WTC11 (cell line): ENCODE data around the gene REL. TPM values are rescaled to one million over a fixed set of nuclear protein-coding genes. Genes with fewer than 3 reads are reported as not detected.

Experiments used
- ATAC-seq: fragments of 200-7000 bp; cut with Tn5 transposase; 2 replicates; pipeline ENCODE4 v1.10.0; 2021; ENCODE audit warnings: mild to moderate bottlenecking, moderate library complexity
- Bru-seq: library from RNA; stranded (reverse); fragments of 400-500 nt; gene quantifications from one replicate; lab custom pipeline; 2021; lab: Mats Ljungman, UMichigan
- CTCF ChIA-PET: fragments of 300-600 bp; sonication (Branson Sonifier 250); formaldehyde crosslinking; loops from one replicate; lab custom pipeline; 2021; ENCODE audit warnings: antibody characterized with exemption; lab: Charles Lee
- POLR2A ChIA-PET: fragments of 350-600 bp; sonication (Branson Sonifier 250); formaldehyde crosslinking; loops from one replicate; lab custom pipeline; 2021; ENCODE audit warnings: antibody characterized with exemption; lab: Charles Lee
- DNase-seq: peaks from one replicate; pipeline ENCODE4 v3.0.0; 2021; ENCODE audit warnings: low spot score
- H3K27ac Mint-ChIP-seq: 2 replicates; pipeline ENCODE4 v1.8.0; 2021; ENCODE audit warnings: mixed read lengths
- H3K27me3 Mint-ChIP-seq: 2 replicates; pipeline ENCODE4 v1.8.0; 2021; ENCODE audit warnings: low read depth, mild to moderate bottlenecking, moderate library complexity, mixed read lengths
- H3K36me3 Mint-ChIP-seq: 2 replicates; pipeline ENCODE4 v1.8.0; 2021; ENCODE audit warnings: mixed read lengths
- H3K4me1 Mint-ChIP-seq: 2 replicates; pipeline ENCODE4 v1.8.0; 2022; ENCODE audit warnings: mixed read lengths
- H3K4me3 Mint-ChIP-seq: 2 replicates; pipeline ENCODE4 v1.8.0; 2021; ENCODE audit warnings: mild to moderate bottlenecking, moderate library complexity, mixed read lengths
- H3K9me3 Mint-ChIP-seq: 2 replicates; pipeline ENCODE4 v1.8.0; 2021; ENCODE audit warnings: mixed read lengths
- ATF1 ChIP-seq: sonication (generic); formaldehyde crosslinking; IDR thresholded peaks from 2 replicates; pipeline ENCODE4 v1.8.1; 2023; ENCODE audit warnings: mild to moderate bottlenecking, moderate library complexity, missing genetic modification reagents
- CREM ChIP-seq: sonication (generic); formaldehyde crosslinking; IDR thresholded peaks from 2 replicates; pipeline ENCODE4 v1.8.1; 2022; ENCODE audit warnings: mild to moderate bottlenecking, missing genetic modification reagents, moderate library complexity
- FOXJ3 ChIP-seq: sonication (generic); formaldehyde crosslinking; IDR thresholded peaks from 2 replicates; pipeline ENCODE4 v1.9.0; 2021; ENCODE audit warnings: missing genetic modification reagents, mild to moderate bottlenecking, borderline replicate concordance
- FOXP1 ChIP-seq: sonication (generic); formaldehyde crosslinking; IDR thresholded peaks from 2 replicates; pipeline ENCODE4 v1.8.0; 2022; ENCODE audit warnings: missing genetic modification reagents, mild to moderate bottlenecking, moderate library complexity, borderline replicate concordance
- GTF2I ChIP-seq: fragments of 250-450 bp; sonication (Bioruptor Pico); conservative IDR thresholded peaks from 2 replicates; pipeline ENCODE4 v1.4.0; 2021; ENCODE audit warnings: mild to moderate bottlenecking
- IRF2 ChIP-seq: sonication (generic); formaldehyde crosslinking; IDR thresholded peaks from 2 replicates; pipeline ENCODE4 v1.8.0; 2022; ENCODE audit warnings: low read depth, missing genetic modification reagents, borderline replicate concordance
- KAT7 ChIP-seq: sonication (generic); formaldehyde crosslinking; IDR thresholded peaks from 2 replicates; pipeline ENCODE4 v1.8.1; 2023; ENCODE audit warnings: missing genetic modification reagents, mild to moderate bottlenecking, borderline replicate concordance
- NFE2L1 ChIP-seq: sonication (generic); formaldehyde crosslinking; IDR thresholded peaks from 2 replicates; pipeline ENCODE4 v1.8.1; 2023; ENCODE audit warnings: missing genetic modification reagents
- PRRX2 ChIP-seq: fragments of 250-450 bp; sonication (Bioruptor Pico); IDR thresholded peaks from 2 replicates; pipeline ENCODE4 v1.8.0; 2021; ENCODE audit warnings: mild to moderate bottlenecking
- RELA ChIP-seq: sonication (generic); formaldehyde crosslinking; IDR thresholded peaks from 2 replicates; pipeline ENCODE4 v1.8.1; 2022; ENCODE audit warnings: missing genetic modification reagents, mild to moderate bottlenecking, borderline replicate concordance
- ZBTB21 ChIP-seq: sonication (generic); formaldehyde crosslinking; IDR thresholded peaks from 2 replicates; pipeline ENCODE4 v1.8.1; 2023; ENCODE audit warnings: mild to moderate bottlenecking, missing genetic modification reagents, borderline replicate concordance
- ZNF396 ChIP-seq: fragments of 250-450 bp; sonication (Bioruptor Pico); IDR thresholded peaks from 2 replicates; pipeline ENCODE4 v1.8.0; 2021; ENCODE audit warnings: mild to moderate bottlenecking, moderate library complexity, borderline replicate concordance
- ZNF671 ChIP-seq: fragments of 250-450 bp; sonication (Bioruptor Pico); IDR thresholded peaks from 2 replicates; pipeline ENCODE4 v1.8.0; 2021; ENCODE audit warnings: mild to moderate bottlenecking
- long read RNA-seq, 3 experiments: library from RNA in 1 of 3; library from capped mRNA in 1 of 3; library from polyadenylated mRNA in 1 of 3; unstranded in 2 of 3; stranded (forward) in 1 of 3; transcript quantifications; one replicate each; pipeline ENCODE4 v2.0.0, GENCODE V29; 2021
- total RNA-seq: library from RNA; stranded (reverse); gene quantifications from 3 replicates; pipeline ENCODE4 v1.2.3, GENCODE V29; 2021
- TF ChIP-seq, protein P1 (sequence below): sonication (generic); formaldehyde crosslinking; IDR thresholded peaks from 2 replicates; pipeline ENCODE4 v1.8.0; 2022; ENCODE audit warnings: mild to moderate bottlenecking, missing genetic modification reagents
- TF ChIP-seq, protein P2 (sequence below): sonication (generic); formaldehyde crosslinking; IDR thresholded peaks from 2 replicates; pipeline ENCODE4 v1.8.1; 2022; ENCODE audit warnings: low read depth, mild to moderate bottlenecking, moderate library complexity, missing genetic modification reagents, borderline replicate concordance
- TF ChIP-seq, protein P3 (sequence below): sonication (generic); formaldehyde crosslinking; IDR thresholded peaks from 2 replicates; pipeline ENCODE4 v1.8.0; 2023; ENCODE audit warnings: missing genetic modification reagents, mild to moderate bottlenecking, borderline replicate concordance
- TF ChIP-seq, protein P4 (sequence below): sonication (generic); formaldehyde crosslinking; IDR thresholded peaks from 2 replicates; pipeline ENCODE4 v1.8.1; 2023; ENCODE audit warnings: mild to moderate bottlenecking, missing genetic modification reagents
- TF ChIP-seq, protein P5 (sequence below): sonication (generic); formaldehyde crosslinking; IDR thresholded peaks from 2 replicates; pipeline ENCODE4 v1.8.0; 2023; ENCODE audit warnings: mild to moderate bottlenecking, missing genetic modification reagents
- TF ChIP-seq, protein P6 (sequence below): fragments of 250-450 bp; sonication (Bioruptor Pico); IDR thresholded peaks from 2 replicates; pipeline ENCODE4 v1.8.0; 2021; ENCODE audit warnings: mild to moderate bottlenecking
- TF ChIP-seq, protein P7 (sequence below): fragments of 250-450 bp; sonication (Bioruptor Pico); conservative IDR thresholded peaks from 2 replicates; pipeline ENCODE4 v1.9.0; 2021; ENCODE audit warnings: mild to moderate bottlenecking

The REL gene
- total RNA-seq (6.9 to 8.4 TPM (median 7.0 TPM) in 3 replicates), Bru-seq, nascent RNA (percentile 65 among the genes with signal in this experiment)
- long read RNA-seq, experiment 1, partial matches to known transcripts = 0 of 3 reads
- long read RNA-seq, experiment 1, other reads (novel, unspliced or antisense) = 0 of 3 reads
- long read RNA-seq, experiment 2 = 0 reads
- long read RNA-seq, experiment 3, partial matches to known transcripts = 0 of 1 reads
- long read RNA-seq, experiment 3, other reads (novel, unspliced or antisense) = 0 of 1 reads

GRCh38 chr2:60881047-60881932 lies at the start of gene REL:
Gene REL, plus strand, starts transcription at chr2:60881574. Its CDS starts 267 bp downstream, at chr2:60881841.
- H3K4me3 Mint-ChIP-seq = peak within 1 kb of the TSS; percentile 90
- H3K27me3 Mint-ChIP-seq = peaks cover 8% of the 10 kb centered on the region
- H3K4me1 Mint-ChIP-seq = peaks cover 36% of the 10 kb centered on the region
- CTCF ChIA-PET = interaction anchor here (0.9 to 2.7 kb wide), 2 partner anchors 84 to 117 kb away, joined by 3 to 13 read pairs; no protein-coding TSS in a partner anchor
- DNase-seq (peak; percentile 89), ATAC-seq (peak; percentile 93)
- H3K27ac Mint-ChIP-seq = peak within 1 kb of the TSS; percentile 95
- no peaks in the 10 kb centered on the region for H3K9me3 Mint-ChIP-seq
- no peaks in the 10 kb centered on the region for H3K36me3 Mint-ChIP-seq
- POLR2A ChIA-PET = interaction anchor here (0.5 to 0.8 kb wide), 3 partner anchors 72 to 130 kb away, joined by 3 to 7 read pairs (median 3); partner anchors contain the start of gene PAPOLG
- TF ChIP-seq, protein P1, sequence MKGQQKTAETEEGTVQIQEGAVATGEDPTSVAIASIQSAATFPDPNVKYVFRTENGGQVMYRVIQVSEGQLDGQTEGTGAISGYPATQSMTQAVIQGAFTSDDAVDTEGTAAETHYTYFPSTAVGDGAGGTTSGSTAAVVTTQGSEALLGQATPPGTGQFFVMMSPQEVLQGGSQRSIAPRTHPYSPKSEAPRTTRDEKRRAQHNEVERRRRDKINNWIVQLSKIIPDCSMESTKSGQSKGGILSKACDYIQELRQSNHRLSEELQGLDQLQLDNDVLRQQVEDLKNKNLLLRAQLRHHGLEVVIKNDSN (CRISPR knock-in tag) = no peak
- no peak for TF ChIP-seq FOXP1 (CRISPR knock-in tag)
- no peak for TF ChIP-seq KAT7 (CRISPR knock-in tag)
- TF ChIP-seq ATF1 = no peak
- TF ChIP-seq ZNF396 (CRISPR knock-in tag) = no peak
- TF ChIP-seq, protein P2, sequence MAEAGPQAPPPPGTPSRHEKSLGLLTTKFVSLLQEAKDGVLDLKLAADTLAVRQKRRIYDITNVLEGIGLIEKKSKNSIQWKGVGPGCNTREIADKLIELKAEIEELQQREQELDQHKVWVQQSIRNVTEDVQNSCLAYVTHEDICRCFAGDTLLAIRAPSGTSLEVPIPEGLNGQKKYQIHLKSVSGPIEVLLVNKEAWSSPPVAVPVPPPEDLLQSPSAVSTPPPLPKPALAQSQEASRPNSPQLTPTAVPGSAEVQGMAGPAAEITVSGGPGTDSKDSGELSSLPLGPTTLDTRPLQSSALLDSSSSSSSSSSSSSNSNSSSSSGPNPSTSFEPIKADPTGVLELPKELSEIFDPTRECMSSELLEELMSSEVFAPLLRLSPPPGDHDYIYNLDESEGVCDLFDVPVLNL (CRISPR knock-in tag) = no peak
- no peak; the same call in 1 of the 2 replicates for TF ChIP-seq ZBTB21 (CRISPR knock-in tag)
- TF ChIP-seq RELA (CRISPR knock-in tag) = no peak
- TF ChIP-seq, protein P3, sequence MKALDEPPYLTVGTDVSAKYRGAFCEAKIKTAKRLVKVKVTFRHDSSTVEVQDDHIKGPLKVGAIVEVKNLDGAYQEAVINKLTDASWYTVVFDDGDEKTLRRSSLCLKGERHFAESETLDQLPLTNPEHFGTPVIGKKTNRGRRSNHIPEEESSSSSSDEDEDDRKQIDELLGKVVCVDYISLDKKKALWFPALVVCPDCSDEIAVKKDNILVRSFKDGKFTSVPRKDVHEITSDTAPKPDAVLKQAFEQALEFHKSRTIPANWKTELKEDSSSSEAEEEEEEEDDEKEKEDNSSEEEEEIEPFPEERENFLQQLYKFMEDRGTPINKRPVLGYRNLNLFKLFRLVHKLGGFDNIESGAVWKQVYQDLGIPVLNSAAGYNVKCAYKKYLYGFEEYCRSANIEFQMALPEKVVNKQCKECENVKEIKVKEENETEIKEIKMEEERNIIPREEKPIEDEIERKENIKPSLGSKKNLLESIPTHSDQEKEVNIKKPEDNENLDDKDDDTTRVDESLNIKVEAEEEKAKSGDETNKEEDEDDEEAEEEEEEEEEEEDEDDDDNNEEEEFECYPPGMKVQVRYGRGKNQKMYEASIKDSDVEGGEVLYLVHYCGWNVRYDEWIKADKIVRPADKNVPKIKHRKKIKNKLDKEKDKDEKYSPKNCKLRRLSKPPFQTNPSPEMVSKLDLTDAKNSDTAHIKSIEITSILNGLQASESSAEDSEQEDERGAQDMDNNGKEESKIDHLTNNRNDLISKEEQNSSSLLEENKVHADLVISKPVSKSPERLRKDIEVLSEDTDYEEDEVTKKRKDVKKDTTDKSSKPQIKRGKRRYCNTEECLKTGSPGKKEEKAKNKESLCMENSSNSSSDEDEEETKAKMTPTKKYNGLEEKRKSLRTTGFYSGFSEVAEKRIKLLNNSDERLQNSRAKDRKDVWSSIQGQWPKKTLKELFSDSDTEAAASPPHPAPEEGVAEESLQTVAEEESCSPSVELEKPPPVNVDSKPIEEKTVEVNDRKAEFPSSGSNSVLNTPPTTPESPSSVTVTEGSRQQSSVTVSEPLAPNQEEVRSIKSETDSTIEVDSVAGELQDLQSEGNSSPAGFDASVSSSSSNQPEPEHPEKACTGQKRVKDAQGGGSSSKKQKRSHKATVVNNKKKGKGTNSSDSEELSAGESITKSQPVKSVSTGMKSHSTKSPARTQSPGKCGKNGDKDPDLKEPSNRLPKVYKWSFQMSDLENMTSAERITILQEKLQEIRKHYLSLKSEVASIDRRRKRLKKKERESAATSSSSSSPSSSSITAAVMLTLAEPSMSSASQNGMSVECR = peak; percentile 46; the same call in 1 of the 2 replicates
- no peak for TF ChIP-seq PRRX2
- no peak for TF ChIP-seq GTF2I (CRISPR knock-in tag)
- no peak for TF ChIP-seq ZNF671 (CRISPR knock-in tag)
- TF ChIP-seq NFE2L1 (CRISPR knock-in tag) = no peak
- TF ChIP-seq IRF2 (CRISPR knock-in tag) = no peak
- TF ChIP-seq, protein P4, sequence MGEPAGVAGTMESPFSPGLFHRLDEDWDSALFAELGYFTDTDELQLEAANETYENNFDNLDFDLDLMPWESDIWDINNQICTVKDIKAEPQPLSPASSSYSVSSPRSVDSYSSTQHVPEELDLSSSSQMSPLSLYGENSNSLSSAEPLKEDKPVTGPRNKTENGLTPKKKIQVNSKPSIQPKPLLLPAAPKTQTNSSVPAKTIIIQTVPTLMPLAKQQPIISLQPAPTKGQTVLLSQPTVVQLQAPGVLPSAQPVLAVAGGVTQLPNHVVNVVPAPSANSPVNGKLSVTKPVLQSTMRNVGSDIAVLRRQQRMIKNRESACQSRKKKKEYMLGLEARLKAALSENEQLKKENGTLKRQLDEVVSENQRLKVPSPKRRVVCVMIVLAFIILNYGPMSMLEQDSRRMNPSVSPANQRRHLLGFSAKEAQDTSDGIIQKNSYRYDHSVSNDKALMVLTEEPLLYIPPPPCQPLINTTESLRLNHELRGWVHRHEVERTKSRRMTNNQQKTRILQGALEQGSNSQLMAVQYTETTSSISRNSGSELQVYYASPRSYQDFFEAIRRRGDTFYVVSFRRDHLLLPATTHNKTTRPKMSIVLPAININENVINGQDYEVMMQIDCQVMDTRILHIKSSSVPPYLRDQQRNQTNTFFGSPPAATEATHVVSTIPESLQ (CRISPR knock-in tag) = no peak
- TF ChIP-seq FOXJ3 (CRISPR knock-in tag) = no peak
- TF ChIP-seq, protein P5, sequence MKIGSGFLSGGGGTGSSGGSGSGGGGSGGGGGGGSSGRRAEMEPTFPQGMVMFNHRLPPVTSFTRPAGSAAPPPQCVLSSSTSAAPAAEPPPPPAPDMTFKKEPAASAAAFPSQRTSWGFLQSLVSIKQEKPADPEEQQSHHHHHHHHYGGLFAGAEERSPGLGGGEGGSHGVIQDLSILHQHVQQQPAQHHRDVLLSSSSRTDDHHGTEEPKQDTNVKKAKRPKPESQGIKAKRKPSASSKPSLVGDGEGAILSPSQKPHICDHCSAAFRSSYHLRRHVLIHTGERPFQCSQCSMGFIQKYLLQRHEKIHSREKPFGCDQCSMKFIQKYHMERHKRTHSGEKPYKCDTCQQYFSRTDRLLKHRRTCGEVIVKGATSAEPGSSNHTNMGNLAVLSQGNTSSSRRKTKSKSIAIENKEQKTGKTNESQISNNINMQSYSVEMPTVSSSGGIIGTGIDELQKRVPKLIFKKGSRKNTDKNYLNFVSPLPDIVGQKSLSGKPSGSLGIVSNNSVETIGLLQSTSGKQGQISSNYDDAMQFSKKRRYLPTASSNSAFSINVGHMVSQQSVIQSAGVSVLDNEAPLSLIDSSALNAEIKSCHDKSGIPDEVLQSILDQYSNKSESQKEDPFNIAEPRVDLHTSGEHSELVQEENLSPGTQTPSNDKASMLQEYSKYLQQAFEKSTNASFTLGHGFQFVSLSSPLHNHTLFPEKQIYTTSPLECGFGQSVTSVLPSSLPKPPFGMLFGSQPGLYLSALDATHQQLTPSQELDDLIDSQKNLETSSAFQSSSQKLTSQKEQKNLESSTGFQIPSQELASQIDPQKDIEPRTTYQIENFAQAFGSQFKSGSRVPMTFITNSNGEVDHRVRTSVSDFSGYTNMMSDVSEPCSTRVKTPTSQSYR (CRISPR knock-in tag) = no peak
- TF ChIP-seq, protein P6, sequence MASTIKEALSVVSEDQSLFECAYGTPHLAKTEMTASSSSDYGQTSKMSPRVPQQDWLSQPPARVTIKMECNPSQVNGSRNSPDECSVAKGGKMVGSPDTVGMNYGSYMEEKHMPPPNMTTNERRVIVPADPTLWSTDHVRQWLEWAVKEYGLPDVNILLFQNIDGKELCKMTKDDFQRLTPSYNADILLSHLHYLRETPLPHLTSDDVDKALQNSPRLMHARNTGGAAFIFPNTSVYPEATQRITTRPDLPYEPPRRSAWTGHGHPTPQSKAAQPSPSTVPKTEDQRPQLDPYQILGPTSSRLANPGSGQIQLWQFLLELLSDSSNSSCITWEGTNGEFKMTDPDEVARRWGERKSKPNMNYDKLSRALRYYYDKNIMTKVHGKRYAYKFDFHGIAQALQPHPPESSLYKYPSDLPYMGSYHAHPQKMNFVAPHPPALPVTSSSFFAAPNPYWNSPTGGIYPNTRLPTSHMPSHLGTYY = no peak
- no peak; the same call in 1 of the 2 replicates for TF ChIP-seq CREM (CRISPR knock-in tag)
- TF ChIP-seq, protein P7, sequence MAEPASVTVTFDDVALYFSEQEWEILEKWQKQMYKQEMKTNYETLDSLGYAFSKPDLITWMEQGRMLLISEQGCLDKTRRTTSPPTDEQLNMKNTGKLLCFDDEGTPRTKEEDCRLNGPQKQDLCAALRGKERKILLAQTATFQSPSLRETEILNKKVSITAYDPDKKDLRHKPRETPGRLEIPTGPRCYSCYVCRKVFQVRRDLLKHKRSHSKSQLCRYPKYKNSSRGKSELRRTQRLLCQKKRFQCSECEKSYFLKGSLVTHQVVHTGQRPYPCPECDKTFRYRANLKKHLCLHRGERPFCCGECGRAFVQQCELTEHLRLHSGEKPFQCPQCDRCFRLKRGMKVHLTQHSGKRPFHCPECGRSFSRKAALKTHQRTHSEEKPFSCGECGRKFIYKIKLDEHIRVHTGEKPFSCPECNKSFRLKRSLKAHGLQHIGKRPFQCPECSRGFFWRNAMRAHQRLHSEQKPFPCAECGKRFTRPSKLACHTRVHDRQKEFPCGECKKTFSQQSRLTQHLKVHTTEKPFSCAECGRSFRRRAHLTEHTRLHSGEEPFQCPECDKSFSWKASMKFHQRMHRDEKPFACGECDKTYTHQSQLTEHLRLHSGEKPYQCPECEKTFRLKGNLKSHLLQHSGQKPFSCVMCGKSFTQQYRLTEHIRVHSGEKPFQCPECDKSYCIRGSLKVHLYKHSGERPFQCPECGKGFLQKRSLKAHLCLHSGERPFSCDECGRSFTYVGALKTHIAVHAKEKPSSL (CRISPR knock-in tag) = no peak
